Bladder microvascular endothelial cell (primary cell): ENCODE data around the gene DNAH10. TPM values are rescaled to one million over a fixed set of nuclear protein-coding genes. Genes with fewer than 3 reads are reported as not detected.

Experiments used
- total RNA-seq: library from RNA; depleted of rRNA; stranded (reverse); fragments of >200 nt; gene quantifications from 2 replicates; pipeline ENCODE4 v1.2.3, GENCODE V29; 2014

DNAH10 gene, protein sequence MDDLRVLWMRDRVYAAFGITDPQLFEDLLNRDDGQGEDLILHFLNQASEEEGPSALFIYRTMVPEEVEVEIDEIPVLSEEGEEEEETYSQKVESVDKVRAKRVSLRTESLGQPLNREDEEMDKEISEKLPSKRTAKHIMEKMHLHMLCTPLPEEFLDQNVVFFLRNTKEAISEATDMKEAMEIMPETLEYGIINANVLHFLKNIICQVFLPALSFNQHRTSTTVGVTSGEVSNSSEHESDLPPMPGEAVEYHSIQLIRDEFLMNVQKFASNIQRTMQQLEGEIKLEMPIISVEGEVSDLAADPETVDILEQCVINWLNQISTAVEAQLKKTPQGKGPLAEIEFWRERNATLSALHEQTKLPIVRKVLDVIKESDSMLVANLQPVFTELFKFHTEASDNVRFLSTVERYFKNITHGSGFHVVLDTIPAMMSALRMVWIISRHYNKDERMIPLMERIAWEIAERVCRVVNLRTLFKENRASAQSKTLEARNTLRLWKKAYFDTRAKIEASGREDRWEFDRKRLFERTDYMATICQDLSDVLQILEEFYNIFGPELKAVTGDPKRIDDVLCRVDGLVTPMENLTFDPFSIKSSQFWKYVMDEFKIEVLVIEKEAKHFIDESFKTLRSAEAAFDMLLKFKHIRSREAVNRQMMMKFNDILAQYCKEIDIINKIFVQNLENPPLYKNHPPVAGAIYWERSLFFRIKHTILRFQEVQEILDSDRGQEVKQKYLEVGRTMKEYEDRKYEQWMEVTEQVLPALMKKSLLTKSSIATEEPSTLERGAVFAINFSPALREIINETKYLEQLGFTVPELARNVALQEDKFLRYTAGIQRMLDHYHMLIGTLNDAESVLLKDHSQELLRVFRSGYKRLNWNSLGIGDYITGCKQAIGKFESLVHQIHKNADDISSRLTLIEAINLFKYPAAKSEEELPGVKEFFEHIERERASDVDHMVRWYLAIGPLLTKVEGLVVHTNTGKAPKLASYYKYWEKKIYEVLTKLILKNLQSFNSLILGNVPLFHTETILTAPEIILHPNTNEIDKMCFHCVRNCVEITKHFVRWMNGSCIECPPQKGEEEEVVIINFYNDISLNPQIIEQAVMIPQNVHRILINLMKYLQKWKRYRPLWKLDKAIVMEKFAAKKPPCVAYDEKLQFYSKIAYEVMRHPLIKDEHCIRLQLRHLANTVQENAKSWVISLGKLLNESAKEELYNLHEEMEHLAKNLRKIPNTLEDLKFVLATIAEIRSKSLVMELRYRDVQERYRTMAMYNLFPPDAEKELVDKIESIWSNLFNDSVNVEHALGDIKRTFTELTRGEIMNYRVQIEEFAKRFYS (N-terminal part only)
- total RNA-seq = 0.06 and 0.16 TPM in 2 replicates

DNA sequence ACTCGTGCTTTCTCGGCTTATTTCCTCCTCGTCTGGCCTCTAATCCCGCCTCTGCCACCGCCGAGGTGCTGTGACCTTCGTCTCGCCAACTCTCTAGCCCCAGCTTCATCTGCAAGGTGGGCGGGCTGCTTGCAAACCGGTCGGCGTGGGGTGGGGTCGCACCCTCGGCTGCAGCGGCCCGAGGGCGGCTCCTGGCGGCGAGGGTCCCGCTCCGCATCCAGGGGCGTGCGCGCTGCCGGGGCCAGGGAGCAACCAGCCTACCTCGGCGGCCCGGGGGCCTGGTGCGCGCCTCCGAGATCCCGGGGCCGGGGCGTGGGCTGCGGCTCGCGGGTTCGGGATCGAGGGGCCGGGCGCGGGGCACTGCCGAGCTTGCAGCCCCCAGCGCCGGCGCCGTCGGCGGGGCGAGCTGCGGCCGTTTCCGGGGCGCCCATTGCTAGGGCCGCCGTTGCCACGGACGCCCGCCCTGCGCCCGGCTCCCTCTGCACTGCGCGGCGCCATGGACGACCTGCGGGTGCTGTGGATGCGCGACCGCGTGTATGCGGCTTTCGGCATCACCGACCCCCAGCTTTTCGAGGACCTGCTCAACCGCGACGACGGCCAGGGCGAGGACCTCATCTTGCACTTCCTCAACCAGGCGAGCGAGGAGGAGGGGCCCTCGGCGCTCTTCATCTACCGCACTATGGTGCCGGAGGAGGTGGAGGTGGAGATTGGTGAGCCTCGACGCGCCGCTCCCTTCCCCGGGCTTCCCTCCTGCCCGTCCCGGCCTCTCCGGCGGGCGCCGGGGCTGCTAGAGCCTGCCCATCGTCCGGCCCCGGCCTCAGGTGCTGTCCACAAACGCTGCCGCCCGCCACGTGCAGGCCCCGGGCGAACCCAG, at the start of gene DNAH10:
Gene DNAH10, plus strand, starts transcription at position 461 of the 874 bp plus-strand sequence. Its CDS starts 36 bp downstream, at position 497.

DNA sequence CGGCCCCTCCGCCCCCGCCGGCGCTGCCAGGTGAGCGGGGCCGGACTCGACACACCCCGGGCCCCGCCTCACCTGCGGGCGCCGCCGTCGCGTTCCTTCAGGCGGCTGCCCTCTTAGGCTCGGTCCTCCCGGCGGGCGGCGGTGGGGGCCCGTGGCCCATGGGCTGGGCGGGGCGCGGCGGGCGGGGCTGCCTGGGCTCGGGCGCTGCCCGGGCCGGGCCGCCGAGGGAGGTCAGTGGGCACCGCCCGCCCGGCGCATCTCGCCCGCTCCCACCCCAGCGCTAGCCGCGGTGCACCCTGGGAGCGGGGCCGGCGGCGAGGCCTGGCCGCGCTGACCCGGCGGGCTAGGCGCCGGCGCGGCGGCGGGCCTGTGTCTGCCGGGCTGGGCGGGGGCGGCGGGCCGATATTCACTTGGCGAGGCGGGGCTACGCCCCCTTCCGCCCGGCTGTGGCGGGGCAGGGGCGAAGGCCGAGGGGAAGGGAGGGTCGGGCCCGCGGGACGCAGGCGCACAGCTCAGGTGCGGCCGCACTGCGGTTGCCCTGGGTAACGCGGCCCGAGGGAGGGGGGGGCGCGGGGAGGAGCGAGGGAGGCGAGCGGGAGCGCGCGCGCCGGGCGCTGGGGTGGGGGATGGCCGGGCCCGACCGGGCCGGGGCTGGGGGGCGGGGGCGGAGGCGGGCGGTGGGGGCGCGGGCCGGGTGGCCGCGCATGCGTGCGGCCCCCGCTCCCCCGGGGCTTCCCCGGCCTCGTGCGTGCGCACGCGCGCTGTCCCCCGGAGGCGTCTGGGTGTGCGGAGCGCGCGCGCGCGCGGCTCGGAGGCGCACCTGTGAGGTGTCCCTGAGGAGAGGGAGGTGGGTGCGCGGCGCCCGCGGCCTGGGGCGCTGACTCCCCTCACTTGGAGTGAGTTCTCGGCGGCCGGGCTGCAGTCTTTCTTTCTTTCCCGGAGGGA, 210.6 kb downstream of the DNAH10 start, which contains the start of the genes CCDC92 and ZNF664:
Gene CCDC92, minus strand, starts transcription at position 375 of the 945 bp plus-strand sequence. CDS start 28,526 bp downstream, outside the sequence.
Gene ZNF664, plus strand, starts transcription at position 759 of the 945 bp plus-strand sequence. CDS start 38,930 bp downstream, outside the sequence.

Other genes with a start within 250 kb of the DNAH10 start
- gene RILPL1, start 228.6 kb upstream of the DNAH10 start, total RNA-seq = 5.2 and 14.9 TPM in 2 replicates
- 277 and 319 TPM in 2 replicates for gene TMED2, start 177.7 kb upstream of the DNAH10 start, total RNA-seq
- gene DDX55, start 160.2 kb upstream of the DNAH10 start, total RNA-seq = 12.1 and 15.0 TPM in 2 replicates
- 34.0 and 54.2 TPM in 2 replicates for gene EIF2B1, start 128.6 kb upstream of the DNAH10 start, total RNA-seq
- gene GTF2H3, start 128.5 kb upstream of the DNAH10 start, total RNA-seq = 16.7 and 28.6 TPM in 2 replicates
- gene TCTN2, start 91.2 kb upstream of the DNAH10 start, total RNA-seq = 4.9 and 10.4 TPM in 2 replicates
- 17.6 and 37.3 TPM in 2 replicates for gene ATP6V0A2, start 49.9 kb upstream of the DNAH10 start, total RNA-seq
- gene CCDC92, start 210.5 kb downstream of the DNAH10 start, total RNA-seq = 3.1 and 10.0 TPM in 2 replicates
- gene ZNF664, start 210.9 kb downstream of the DNAH10 start, total RNA-seq = 30.4 and 70.7 TPM in 2 replicates